Stomach smooth muscle (tissue), 2 donors: ENCODE results near the gene CTPS1.

ENCODE experiments used
- H3K27ac ChIP-seq: one replicate; pipeline ENCODE4 v1.7.0; 2013; ENCODE audit warnings: mild to moderate bottlenecking, low read length, inconsistent platforms
- H3K27me3 ChIP-seq, 2 donors: one replicate each; pipeline ENCODE4 v1.7.0; 2013; ENCODE audit warnings: low read length in 2 of 2; ENCODE audit not compliant: insufficient read depth in 2 of 2, control insufficient read depth in 1 of 2
- H3K36me3 ChIP-seq, 2 donors: one replicate each; pipeline ENCODE4 v1.7.0; 2013; ENCODE audit warnings: low read length in 2 of 2; ENCODE audit not compliant: control insufficient read depth in 2 of 2, insufficient read depth in 2 of 2
- H3K4me1 ChIP-seq: one replicate; pipeline ENCODE4 v1.7.0; 2013; ENCODE audit warnings: low read length; ENCODE audit not compliant: control insufficient read depth, insufficient read depth
- H3K4me3 ChIP-seq, 2 donors: one replicate each; pipeline ENCODE4 v1.7.0; 2013; ENCODE audit warnings: low read length in 2 of 2
- H3K9ac ChIP-seq, 2 donors: one replicate each; pipeline ENCODE4 v1.7.0; 2013; ENCODE audit warnings: low read length in 2 of 2, mild to moderate bottlenecking in 1 of 2
- H3K9me3 ChIP-seq, 2 donors: one replicate each; pipeline ENCODE4 v1.7.0; 2013; ENCODE audit warnings: low read length in 2 of 2; ENCODE audit not compliant: control insufficient read depth in 2 of 2
- donor health status: healthy.
- donor health status: Pancreatic carcinoma.

Gene CTPS1

DNA sequence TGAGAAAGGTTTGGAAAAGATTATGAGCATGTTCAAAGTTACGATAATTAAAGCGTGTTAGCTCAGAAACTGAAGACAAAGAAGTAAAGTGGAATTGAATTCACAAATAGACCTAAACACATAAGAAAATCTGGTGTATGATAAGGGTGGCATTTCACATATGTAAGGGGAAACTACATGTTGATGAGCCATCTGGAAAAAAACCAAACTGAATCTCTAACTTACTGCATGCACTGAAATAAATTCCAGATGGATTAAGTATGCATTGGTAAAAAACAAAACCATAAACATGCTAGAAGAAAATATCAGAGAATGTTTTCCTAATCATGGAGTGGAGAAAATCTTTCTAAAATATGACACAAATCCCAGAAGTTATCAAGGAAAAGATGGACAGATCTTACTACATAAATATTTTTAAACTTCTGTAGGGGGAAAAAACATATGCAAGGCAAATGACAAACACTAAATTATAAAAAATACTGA is 34.0 kb upstream of the CTPS1 start:
- Histone ChIP-seq H3K36me3 (no peaks in the 10 kb centered on the region), H3K27ac (peak overlapping the region; percentile 87), H3K4me1 (peaks cover 12% of the 10 kb centered on the region), H3K27me3 (no peaks in the 10 kb centered on the region), H3K4me3 (peak overlapping the region in 1 of 2 donors; percentile 9), H3K9me3 (no peaks in the 10 kb centered on the region), H3K9ac (no peak overlapping the region)

DNA sequence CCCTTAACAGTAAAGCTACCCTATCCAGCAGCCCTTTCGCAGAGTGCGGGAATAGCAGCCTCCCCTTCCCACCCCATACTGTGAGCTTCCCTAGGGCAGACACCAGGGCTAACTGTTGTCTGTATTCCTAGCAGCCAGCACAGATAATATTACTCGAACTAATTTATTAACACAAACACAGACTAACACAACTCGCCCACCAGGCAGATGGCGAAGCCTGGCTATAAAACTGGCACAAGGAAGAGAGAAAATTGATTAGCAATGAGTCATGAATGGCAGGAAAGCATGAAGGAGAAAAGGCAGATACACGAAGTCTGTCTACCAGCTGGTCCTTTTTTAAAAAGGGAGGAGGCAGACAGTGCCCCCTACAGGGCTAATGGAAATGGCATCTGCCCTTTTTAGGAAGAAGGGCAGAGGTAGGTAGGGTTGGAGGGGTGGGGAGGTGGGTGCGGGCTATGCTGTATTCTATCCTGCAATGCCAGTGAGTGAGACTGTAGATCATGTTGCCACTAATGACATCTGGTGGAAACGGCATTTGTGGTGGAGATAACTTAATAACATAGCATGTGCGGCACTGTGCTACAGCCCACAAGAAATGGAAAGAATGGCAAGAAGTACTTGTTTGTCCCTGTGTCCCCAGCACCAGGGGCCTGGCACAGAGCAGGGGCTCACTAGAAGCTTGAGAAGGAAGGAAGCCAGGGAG is 30.6 kb upstream of the CTPS1 start:
- Histone ChIP-seq H3K9ac (no peak overlapping the region), H3K4me1 (peaks cover 15% of the 10 kb centered on the region), H3K27me3 (no peaks in the 10 kb centered on the region), H3K4me3 (no peak overlapping the region), H3K9me3 (no peaks in the 10 kb centered on the region), H3K27ac (no peak overlapping the region), H3K36me3 (no peaks in the 10 kb centered on the region)

GRCh38 chr1:40949563-40949962 is 29.9 kb upstream of the CTPS1 start:
- Histone ChIP-seq H3K27ac (no peak overlapping the region), H3K9ac (no peak overlapping the region), H3K27me3 (peaks cover 0 to 1% of the 10 kb centered on the region in 2 donors), H3K4me3 (no peak overlapping the region), H3K9me3 (no peaks in the 10 kb centered on the region), H3K4me1 (peaks cover 9% of the 10 kb centered on the region), H3K36me3 (no peaks in the 10 kb centered on the region)

DNA sequence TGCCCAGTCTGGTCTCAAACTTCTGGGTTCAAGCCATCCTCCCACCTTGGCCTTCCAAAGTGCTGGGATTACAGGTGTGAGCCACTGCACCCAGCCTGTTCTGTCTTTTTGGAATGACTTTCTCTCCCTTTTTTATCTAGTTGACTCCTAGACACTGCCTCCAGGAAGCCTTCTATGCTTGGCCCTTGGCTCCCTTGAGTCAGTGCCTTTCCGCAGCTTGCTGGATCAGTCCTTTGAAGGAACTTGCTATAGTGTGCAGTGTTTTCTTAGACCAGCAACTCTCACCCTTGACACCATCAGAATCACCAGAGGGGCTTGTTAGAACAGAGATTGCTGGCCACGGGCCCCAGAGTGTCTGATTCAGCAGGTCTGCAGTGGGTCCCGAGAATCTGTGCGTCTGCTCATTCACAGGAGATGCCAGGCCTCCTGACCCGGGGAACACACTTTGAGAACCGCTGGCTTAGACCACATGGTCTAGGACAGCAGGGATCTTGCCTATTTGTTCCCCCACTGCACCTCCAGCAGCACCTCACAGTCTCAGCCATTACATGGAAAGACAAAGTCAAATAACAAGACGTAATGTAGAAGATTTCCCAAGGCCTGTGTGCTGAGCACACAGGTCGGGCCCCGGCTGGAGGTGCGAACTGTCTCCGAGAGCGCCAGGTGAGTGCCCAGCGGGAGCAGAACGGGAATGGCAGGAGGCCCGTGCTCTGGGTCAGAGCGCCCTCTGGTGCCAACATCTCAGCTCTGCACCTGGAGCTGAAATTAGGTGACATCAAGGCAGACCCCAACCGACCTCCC is 27.4 kb upstream of the CTPS1 start:
- Histone ChIP-seq H3K9ac (no peak overlapping the region), H3K4me1 (peaks cover 6% of the 10 kb centered on the region), H3K36me3 (no peaks in the 10 kb centered on the region), H3K9me3 (no peaks in the 10 kb centered on the region), H3K4me3 (peak overlapping the region in 1 of 2 donors; percentile 44), H3K27me3 (peaks cover 0 to 2% of the 10 kb centered on the region in 2 donors), H3K27ac (no peak overlapping the region)

- Histone ChIP-seq H3K4me3 (peak overlapping the region in 1 of 2 donors; percentile 44), H3K4me1 (peaks cover 6% of the 10 kb centered on the region), H3K9me3 (no peaks in the 10 kb centered on the region), H3K36me3 (no peaks in the 10 kb centered on the region), H3K27me3 (peaks cover 0 to 2% of the 10 kb centered on the region in 2 donors), H3K27ac (no peak overlapping the region), H3K9ac (no peak overlapping the region)
These were observed 26.7 kb upstream of the CTPS1 start for GRCh38 chr1:40952744-40953315.

- Histone ChIP-seq H3K9ac (no peak overlapping the region), H3K4me1 (peaks cover 4% of the 10 kb centered on the region), H3K36me3 (no peaks in the 10 kb centered on the region), H3K4me3 (no peak overlapping the region), H3K9me3 (no peaks in the 10 kb centered on the region), H3K27me3 (peaks cover 0 to 2% of the 10 kb centered on the region in 2 donors), H3K27ac (no peak overlapping the region)
These were observed 24.9 kb upstream of the CTPS1 start for GRCh38 chr1:40954626-40955025.

- H3K27me3 ChIP-seq = peaks cover 0 to 2% of the 10 kb centered on the region in 2 donors
- no peak overlapping the region for H3K4me3 ChIP-seq
- no peak overlapping the region for H3K9ac ChIP-seq
- no peaks in the 10 kb centered on the region for H3K9me3 ChIP-seq
- H3K36me3 ChIP-seq = no peaks in the 10 kb centered on the region
- H3K27ac ChIP-seq = no peak overlapping the region
- H3K4me1 ChIP-seq = peaks cover 4% of the 10 kb centered on the region
These were observed 24.2 kb upstream of the CTPS1 start for GRCh38 chr1:40955266-40955665.

- Histone ChIP-seq H3K4me1 (peaks cover 4% of the 10 kb centered on the region), H3K9ac (no peak overlapping the region), H3K4me3 (no peak overlapping the region), H3K9me3 (no peaks in the 10 kb centered on the region), H3K27ac (no peak overlapping the region), H3K36me3 (no peaks in the 10 kb centered on the region), H3K27me3 (peaks cover 0 to 2% of the 10 kb centered on the region in 2 donors)
These were observed 23.1 kb upstream of the CTPS1 start for GRCh38 chr1:40956407-40956806.

DNA sequence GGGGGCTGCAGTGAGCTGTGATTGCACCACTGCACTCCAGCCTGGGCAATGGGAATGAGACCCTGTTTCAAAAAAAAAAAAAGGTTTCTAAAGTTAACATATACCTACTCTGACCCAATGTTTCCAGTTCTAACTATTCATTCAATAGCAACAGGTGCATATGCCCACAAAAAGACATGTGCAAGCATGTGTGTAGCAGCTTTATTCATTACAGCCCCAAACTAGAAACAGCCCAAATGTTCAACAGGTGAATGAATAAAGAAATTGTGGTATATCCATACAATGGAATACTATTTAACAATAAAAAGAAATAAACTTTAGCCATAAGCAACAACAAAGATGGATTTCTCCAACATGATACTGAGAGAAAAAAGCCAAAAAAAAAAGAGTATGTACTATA is 21.3 kb upstream of the CTPS1 start:
- no peaks in the 10 kb centered on the region for H3K9me3 ChIP-seq
- no peaks in the 10 kb centered on the region for H3K36me3 ChIP-seq
- H3K27ac ChIP-seq = no peak overlapping the region
- no peaks in the 10 kb centered on the region for H3K4me1 ChIP-seq
- H3K27me3 ChIP-seq = peaks cover 0 to 2% of the 10 kb centered on the region in 2 donors
- H3K4me3 ChIP-seq = no peak overlapping the region
- no peak overlapping the region for H3K9ac ChIP-seq

- no peak overlapping the region for H3K9ac ChIP-seq
- H3K27ac ChIP-seq = no peak overlapping the region
- peaks cover 4% of the 10 kb centered on the region for H3K4me1 ChIP-seq
- no peak overlapping the region for H3K4me3 ChIP-seq
- no peaks in the 10 kb centered on the region for H3K36me3 ChIP-seq
- H3K9me3 ChIP-seq = no peaks in the 10 kb centered on the region
- no peaks in the 10 kb centered on the region for H3K27me3 ChIP-seq
These were observed 14.0 kb upstream of the CTPS1 start for GRCh38 chr1:40965531-40965930.
